Measurements from ENCODE around the gene HOXA4. TPM values are rescaled to one million over a fixed set of nuclear protein-coding genes. Genes with fewer than 3 reads are reported as not detected.

Gene HOXA4
- total and polyA plus RNA-seq, 2 of the 8 experiments (the other 6 are each of a cell fraction or from before 2014, with no cell fraction given): not detected

GRCh38 chr7:27140126-27140857 lies 9.7 kb upstream of the HOXA4 start:
- peaks cover 0 to 6% (median 3%) of the 10 kb centered on the region in 4 experiments; a peak in 4 of 7 replicates for H3K4me1 ChIP-seq (replicated peaks in 1 of 4; ENCODE audit: control insufficient read depth in 3 of 4, insufficient read depth in 4 of 4, low read length in 3 of 4)
- DNase-seq (ENCODE audit: low read depth in 1 of 2, low spot score in 2 of 2) (peak in 1 of 2 experiments; percentile 32), FAIRE-seq (no peak)
- H3K23ac ChIP-seq (ENCODE audit: insufficient read length): no peak overlapping the region
- TF ChIP-seq SUZ12 (IDR thresholded peaks at IDR 0.05; ENCODE audit: low read length) (peak; percentile 70), JUN (IDR thresholded peaks at IDR 0.05; ENCODE audit: low read depth, low read length) (no peak), NANOG (IDR thresholded peaks at IDR 0.05; ENCODE audit: insufficient read depth, low read depth, low read length, poor library complexity, severe bottlenecking) (no peak), EZH2 (IDR thresholded peaks at IDR 0.05; ENCODE audit: low read depth, low read length, severe bottlenecking) (peak; percentile 80)
- no peaks in the 10 kb centered on the region for H3K79me1 ChIP-seq (ENCODE audit: low read depth, low read length)
- peak overlapping the region in 1 of 4 experiments; percentile 47; a peak in 1 of 8 replicates for H3K4me3 ChIP-seq (ENCODE audit: extremely low read depth in 1 of 4, insufficient read depth in 2 of 4, low read depth in 3 of 4, low read length in 4 of 4)
- H3K79me2 ChIP-seq (ENCODE audit: control insufficient read depth in 1 of 2, insufficient read depth in 2 of 2, low read length in 2 of 2): no peaks in the 10 kb centered on the region
- no peak overlapping the region for H2BK20ac ChIP-seq (ENCODE audit: low read length)
- H4K5ac ChIP-seq (ENCODE audit: insufficient read length, low read depth, low read length): no peak overlapping the region
- H2BK120ac ChIP-seq (replicated peaks; ENCODE audit: low read depth, low read length): no peak overlapping the region
- no peak overlapping the region for H3K14ac ChIP-seq (ENCODE audit: insufficient read length)
- H3K18ac ChIP-seq (ENCODE audit: extremely low read depth, low read length): no peak overlapping the region
- no peak overlapping the region for H4K91ac ChIP-seq (replicated peaks; ENCODE audit: insufficient read length, low read length)
- H3K27ac ChIP-seq (ENCODE audit: low read depth, low read length): no peak overlapping the region
- no peak overlapping the region for H3K4ac ChIP-seq (replicated peaks; ENCODE audit: insufficient read length, low read depth, low read length)
- no peaks in the 10 kb centered on the region for H3K9me3 ChIP-seq (ENCODE audit: insufficient read depth in 2 of 2, low read depth in 1 of 2, low read length in 1 of 2)
- H2BK15ac ChIP-seq (ENCODE audit: low read length): no peak overlapping the region
- no peak overlapping the region for H3K56ac ChIP-seq (replicated peaks; ENCODE audit: insufficient read length, low read depth, low read length)
- H3K4me2 ChIP-seq (ENCODE audit: insufficient read depth in 1 of 2, low read depth in 2 of 2, low read length in 2 of 2): no peak overlapping the region
- ChIA-PET POLR2A (ENCODE audit: partially characterized antibody) (no interaction called here), CTCF (ENCODE audit: partially characterized antibody) (interaction anchor here (0.9 to 12.5 kb wide), 11 partner anchors 10 to 1245 kb away, joined by 3 to 123 read pairs (median 4); partner anchors contain the start of gene HOXA1)
- no peak overlapping the region; the same call in 1 of the 2 replicates for H4K8ac ChIP-seq (ENCODE audit: extremely low read depth, insufficient read depth, low read length)
- peaks cover 16 to 22% of the 10 kb centered on the region in 2 experiments for H4K20me1 ChIP-seq (replicated peaks in 1 of 2; ENCODE audit: control insufficient read depth in 1 of 2, insufficient read depth in 2 of 2, low read length in 2 of 2)
- H3K27me3 ChIP-seq (replicated peaks in 1 of 4; ENCODE audit: control insufficient read depth in 3 of 4, extremely low read depth in 1 of 4, insufficient read depth in 3 of 4, low read length in 3 of 4): peaks cover 97 to 100% (median 99%) of the 10 kb centered on the region in 4 experiments
- WGBS, 2 experiments (ENCODE audit: extremely low coverage in 1 of 2, insufficient coverage in 1 of 2, insufficient read length in 1 of 2, insufficient replicate concordance in 2 of 2, low coverage in 1 of 2, low lambda C conversion rate in 2 of 2, missing lambda C conversion rate in 1 of 2): 28% methylated on average over 15 of the region's 15 CpGs; no CpG with 5 or more reads in 1 of the 2 experiments
- H2BK12ac ChIP-seq (ENCODE audit: low read depth, low read length): no peak overlapping the region
- H3K36me3 ChIP-seq (ENCODE audit: control insufficient read depth in 2 of 4, insufficient read depth in 4 of 4, low read length in 3 of 4): peaks cover 0 to 6% (median 0%) of the 10 kb centered on the region in 4 experiments; a peak in 1 of 8 replicates
- no peak overlapping the region for H3K9ac ChIP-seq (replicated peaks in 1 of 4; ENCODE audit: extremely low read depth in 1 of 4, low read depth in 3 of 4, low read length in 3 of 4)
- H2AK5ac ChIP-seq (ENCODE audit: low read depth, low read length): no peak overlapping the region
- H2AFZ ChIP-seq (ENCODE audit: low read length): no peak overlapping the region
- H2BK5ac ChIP-seq (ENCODE audit: low read depth, low read length): no peak overlapping the region
- H3K23me2 ChIP-seq (ENCODE audit: low read depth, low read length): peaks cover 9% of the 10 kb centered on the region
